SK-N-SH treated with all-trans-retinoic acid at 6 μM for 48 hours (cell line): ENCODE measurements around the gene SNRPA1.

Source experiments
- ATAC-seq: fragments of 200-7000 bp; cut with Tn5 transposase; 3 replicates; pipeline ENCODE4 v1.9.1; 2020; ENCODE audit warnings: mild to moderate bottlenecking, moderate library complexity
- ARNTL ChIP-seq: fragments of 450-650 bp; formaldehyde crosslinking; IDR thresholded peaks from 2 replicates; pipeline ENCODE4 v1.5.0; 2020; ENCODE audit warnings: low read depth, mild to moderate bottlenecking, moderate library complexity, borderline replicate concordance
- BACH2 ChIP-seq: fragments of 250-450 bp; sonication (Bioruptor Pico); IDR thresholded peaks from 2 replicates; pipeline ENCODE4 v1.9.0; 2021; ENCODE audit warnings: mild to moderate bottlenecking, borderline replicate concordance
- ESRRG ChIP-seq: fragments of 250-450 bp; sonication (Bioruptor Pico); IDR thresholded peaks from 2 replicates; pipeline ENCODE4 v1.6.1; 2021; ENCODE audit warnings: mild to moderate bottlenecking
- GLIS3 ChIP-seq: fragments of 250-450 bp; sonication (Bioruptor Pico); IDR thresholded peaks from 2 replicates; pipeline ENCODE4 v1.5.0; 2020; ENCODE audit warnings: mild to moderate bottlenecking, moderate library complexity
- ISL1 ChIP-seq: fragments of 250-450 bp; sonication (Bioruptor Pico); IDR thresholded peaks from 2 replicates; pipeline ENCODE4 v2.1.2; 2022; ENCODE audit warnings: mild to moderate bottlenecking, moderate library complexity
- PPARA ChIP-seq: fragments of 250-450 bp; sonication (Bioruptor Pico); IDR thresholded peaks from 2 replicates; pipeline ENCODE4 v1.5.0; 2020; ENCODE audit warnings: mild to moderate bottlenecking, borderline replicate concordance
- SNAI2 ChIP-seq: fragments of 250-450 bp; sonication (Bioruptor Pico); IDR thresholded peaks from 2 replicates; pipeline ENCODE4 v1.5.0; 2020; ENCODE audit warnings: mild to moderate bottlenecking, moderate library complexity
- TCF4 ChIP-seq: fragments of 250-450 bp; sonication (Bioruptor Pico); IDR thresholded peaks from 2 replicates; pipeline ENCODE4 v1.8.0; 2021; ENCODE audit warnings: mild to moderate bottlenecking, moderate library complexity, borderline replicate concordance
- TOX ChIP-seq: fragments of 250-450 bp; sonication (Bioruptor Pico); IDR thresholded peaks from 2 replicates; pipeline ENCODE4 v1.8.0; 2021; ENCODE audit warnings: mild to moderate bottlenecking, moderate library complexity, borderline replicate concordance
- ZFP30 ChIP-seq: fragments of 450-650 bp; formaldehyde crosslinking; IDR thresholded peaks from 2 replicates; pipeline ENCODE4 v1.5.0; 2022; ENCODE audit warnings: mild to moderate bottlenecking, moderate library complexity
- ZNF565 ChIP-seq: fragments of 450-650 bp; formaldehyde crosslinking; conservative IDR thresholded peaks from 2 replicates; pipeline ENCODE4 v1.5.0; 2020; ENCODE audit warnings: low read depth, mild to moderate bottlenecking, moderate library complexity
- ZNF8 ChIP-seq: fragments of 450-650 bp; formaldehyde crosslinking; IDR thresholded peaks from 2 replicates; pipeline ENCODE4 v1.5.0; 2020; ENCODE audit warnings: mild to moderate bottlenecking, moderate library complexity
- TF ChIP-seq, protein P1 (sequence below): fragments of 250-450 bp; sonication (Bioruptor Pico); IDR thresholded peaks from 2 replicates; pipeline ENCODE4 v1.8.0; 2021; ENCODE audit warnings: low read depth, mild to moderate bottlenecking, moderate library complexity, borderline replicate concordance
- TF ChIP-seq, protein P2 (sequence below): fragments of 250-450 bp; sonication (Bioruptor Pico); IDR thresholded peaks from 2 replicates; pipeline ENCODE4 v1.8.0; 2020; ENCODE audit warnings: mild to moderate bottlenecking, moderate library complexity, borderline replicate concordance
- TF ChIP-seq, protein P3 (sequence below): fragments of 250-450 bp; sonication (Bioruptor Pico); IDR thresholded peaks from 2 replicates; pipeline ENCODE4 v1.5.0; 2020; ENCODE audit warnings: mild to moderate bottlenecking, moderate library complexity
- TF ChIP-seq, protein P4 (sequence below): fragments of 250-450 bp; sonication (Bioruptor Pico); IDR thresholded peaks from 2 replicates; pipeline ENCODE4 v1.5.1; 2021; ENCODE audit warnings: mild to moderate bottlenecking, moderate library complexity
- TF ChIP-seq, protein P5 (sequence below): fragments of 250-450 bp; sonication (Bioruptor Pico); IDR thresholded peaks from 2 replicates; pipeline ENCODE4 v1.5.1; 2020; ENCODE audit warnings: low read depth, mild to moderate bottlenecking, moderate library complexity

The SNRPA1 gene

DNA sequence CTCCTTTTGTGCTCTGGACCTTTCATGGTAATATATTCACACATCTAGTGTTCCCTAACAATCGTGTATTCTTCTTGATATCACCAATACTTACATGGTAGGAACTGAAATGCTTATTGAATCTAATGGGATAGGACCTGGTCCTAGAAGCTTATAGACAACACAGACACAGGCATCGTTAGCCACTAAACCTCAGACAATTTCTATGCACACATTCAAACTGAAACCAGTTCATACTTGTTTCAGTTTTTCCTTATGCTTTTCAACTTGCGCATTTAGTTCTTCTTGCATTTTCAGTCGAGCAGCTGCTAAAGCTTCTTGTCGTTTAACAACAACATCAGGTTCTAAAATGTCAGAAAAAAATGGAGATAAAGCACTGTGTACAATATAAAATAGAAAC, 20.0 kb downstream of the SNRPA1 start (continued):
- TF ChIP-seq, protein P1, sequence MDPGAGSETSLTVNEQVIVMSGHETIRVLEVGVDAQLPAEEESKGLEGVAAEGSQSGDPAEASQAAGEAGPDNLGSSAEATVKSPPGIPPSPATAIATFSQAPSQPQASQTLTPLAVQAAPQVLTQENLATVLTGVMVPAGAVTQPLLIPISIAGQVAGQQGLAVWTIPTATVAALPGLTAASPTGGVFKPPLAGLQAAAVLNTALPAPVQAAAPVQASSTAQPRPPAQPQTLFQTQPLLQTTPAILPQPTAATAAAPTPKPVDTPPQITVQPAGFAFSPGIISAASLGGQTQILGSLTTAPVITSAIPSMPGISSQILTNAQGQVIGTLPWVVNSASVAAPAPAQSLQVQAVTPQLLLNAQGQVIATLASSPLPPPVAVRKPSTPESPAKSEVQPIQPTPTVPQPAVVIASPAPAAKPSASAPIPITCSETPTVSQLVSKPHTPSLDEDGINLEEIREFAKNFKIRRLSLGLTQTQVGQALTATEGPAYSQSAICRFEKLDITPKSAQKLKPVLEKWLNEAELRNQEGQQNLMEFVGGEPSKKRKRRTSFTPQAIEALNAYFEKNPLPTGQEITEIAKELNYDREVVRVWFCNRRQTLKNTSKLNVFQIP (CRISPR knock-in tag), result no peak
- TF ChIP-seq PPARA (CRISPR knock-in tag), result no peak

DNA sequence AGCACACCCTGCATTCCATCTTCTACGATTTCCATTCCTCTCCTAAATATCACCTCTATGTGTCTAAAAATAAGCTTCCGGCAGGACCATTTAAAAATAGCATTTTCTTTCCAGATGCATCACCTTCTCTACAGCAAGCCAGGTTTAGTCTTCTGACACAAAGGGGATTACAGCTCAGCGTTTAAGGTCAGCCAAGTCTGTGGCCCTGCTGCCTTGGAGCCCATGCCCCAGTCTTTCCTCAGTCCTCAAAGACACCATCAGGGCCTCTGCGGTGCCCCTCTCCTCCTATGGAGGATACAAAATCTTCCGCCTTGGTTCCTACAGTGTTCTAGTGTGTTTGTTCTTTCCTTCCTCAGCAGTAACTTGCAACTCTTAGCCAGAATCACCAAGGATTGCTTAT, 21.5 kb downstream of the SNRPA1 start:
- TF ChIP-seq, protein P2, sequence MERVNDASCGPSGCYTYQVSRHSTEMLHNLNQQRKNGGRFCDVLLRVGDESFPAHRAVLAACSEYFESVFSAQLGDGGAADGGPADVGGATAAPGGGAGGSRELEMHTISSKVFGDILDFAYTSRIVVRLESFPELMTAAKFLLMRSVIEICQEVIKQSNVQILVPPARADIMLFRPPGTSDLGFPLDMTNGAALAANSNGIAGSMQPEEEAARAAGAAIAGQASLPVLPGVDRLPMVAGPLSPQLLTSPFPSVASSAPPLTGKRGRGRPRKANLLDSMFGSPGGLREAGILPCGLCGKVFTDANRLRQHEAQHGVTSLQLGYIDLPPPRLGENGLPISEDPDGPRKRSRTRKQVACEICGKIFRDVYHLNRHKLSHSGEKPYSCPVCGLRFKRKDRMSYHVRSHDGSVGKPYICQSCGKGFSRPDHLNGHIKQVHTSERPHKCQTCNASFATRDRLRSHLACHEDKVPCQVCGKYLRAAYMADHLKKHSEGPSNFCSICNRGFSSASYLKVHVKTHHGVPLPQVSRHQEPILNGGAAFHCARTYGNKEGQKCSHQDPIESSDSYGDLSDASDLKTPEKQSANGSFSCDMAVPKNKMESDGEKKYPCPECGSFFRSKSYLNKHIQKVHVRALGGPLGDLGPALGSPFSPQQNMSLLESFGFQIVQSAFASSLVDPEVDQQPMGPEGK (CRISPR knock-in tag), result no peak
- TF ChIP-seq, protein P3, sequence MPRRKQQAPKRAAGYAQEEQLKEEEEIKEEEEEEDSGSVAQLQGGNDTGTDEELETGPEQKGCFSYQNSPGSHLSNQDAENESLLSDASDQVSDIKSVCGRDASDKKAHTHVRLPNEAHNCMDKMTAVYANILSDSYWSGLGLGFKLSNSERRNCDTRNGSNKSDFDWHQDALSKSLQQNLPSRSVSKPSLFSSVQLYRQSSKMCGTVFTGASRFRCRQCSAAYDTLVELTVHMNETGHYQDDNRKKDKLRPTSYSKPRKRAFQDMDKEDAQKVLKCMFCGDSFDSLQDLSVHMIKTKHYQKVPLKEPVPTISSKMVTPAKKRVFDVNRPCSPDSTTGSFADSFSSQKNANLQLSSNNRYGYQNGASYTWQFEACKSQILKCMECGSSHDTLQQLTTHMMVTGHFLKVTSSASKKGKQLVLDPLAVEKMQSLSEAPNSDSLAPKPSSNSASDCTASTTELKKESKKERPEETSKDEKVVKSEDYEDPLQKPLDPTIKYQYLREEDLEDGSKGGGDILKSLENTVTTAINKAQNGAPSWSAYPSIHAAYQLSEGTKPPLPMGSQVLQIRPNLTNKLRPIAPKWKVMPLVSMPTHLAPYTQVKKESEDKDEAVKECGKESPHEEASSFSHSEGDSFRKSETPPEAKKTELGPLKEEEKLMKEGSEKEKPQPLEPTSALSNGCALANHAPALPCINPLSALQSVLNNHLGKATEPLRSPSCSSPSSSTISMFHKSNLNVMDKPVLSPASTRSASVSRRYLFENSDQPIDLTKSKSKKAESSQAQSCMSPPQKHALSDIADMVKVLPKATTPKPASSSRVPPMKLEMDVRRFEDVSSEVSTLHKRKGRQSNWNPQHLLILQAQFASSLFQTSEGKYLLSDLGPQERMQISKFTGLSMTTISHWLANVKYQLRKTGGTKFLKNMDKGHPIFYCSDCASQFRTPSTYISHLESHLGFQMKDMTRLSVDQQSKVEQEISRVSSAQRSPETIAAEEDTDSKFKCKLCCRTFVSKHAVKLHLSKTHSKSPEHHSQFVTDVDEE (CRISPR knock-in tag), result no peak
- TF ChIP-seq, protein P1 (CRISPR knock-in tag), result no peak
- TF ChIP-seq ZFP30, result no peak
- no peak for TF ChIP-seq ESRRG (CRISPR knock-in tag)
- no peak for TF ChIP-seq GLIS3 (CRISPR knock-in tag)
- TF ChIP-seq, protein P4, sequence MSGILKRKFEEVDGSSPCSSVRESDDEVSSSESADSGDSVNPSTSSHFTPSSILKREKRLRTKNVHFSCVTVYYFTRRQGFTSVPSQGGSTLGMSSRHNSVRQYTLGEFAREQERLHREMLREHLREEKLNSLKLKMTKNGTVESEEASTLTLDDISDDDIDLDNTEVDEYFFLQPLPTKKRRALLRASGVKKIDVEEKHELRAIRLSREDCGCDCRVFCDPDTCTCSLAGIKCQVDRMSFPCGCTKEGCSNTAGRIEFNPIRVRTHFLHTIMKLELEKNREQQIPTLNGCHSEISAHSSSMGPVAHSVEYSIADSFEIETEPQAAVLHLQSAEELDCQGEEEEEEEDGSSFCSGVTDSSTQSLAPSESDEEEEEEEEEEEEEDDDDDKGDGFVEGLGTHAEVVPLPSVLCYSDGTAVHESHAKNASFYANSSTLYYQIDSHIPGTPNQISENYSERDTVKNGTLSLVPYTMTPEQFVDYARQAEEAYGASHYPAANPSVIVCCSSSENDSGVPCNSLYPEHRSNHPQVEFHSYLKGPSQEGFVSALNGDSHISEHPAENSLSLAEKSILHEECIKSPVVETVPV (CRISPR knock-in tag), result no peak
- TF ChIP-seq TCF4 (CRISPR knock-in tag), result no peak
- TF ChIP-seq ARNTL (CRISPR knock-in tag), result no peak
- TF ChIP-seq BACH2 (CRISPR knock-in tag), result no peak
- TF ChIP-seq PPARA (CRISPR knock-in tag), result no peak
- TF ChIP-seq ZNF565 (CRISPR knock-in tag), result no peak
- TF ChIP-seq TOX, result no peak
- TF ChIP-seq SNAI2 (CRISPR knock-in tag), result no peak
- TF ChIP-seq ISL1 (CRISPR knock-in tag), result no peak
- ATAC-seq, result no peak

DNA sequence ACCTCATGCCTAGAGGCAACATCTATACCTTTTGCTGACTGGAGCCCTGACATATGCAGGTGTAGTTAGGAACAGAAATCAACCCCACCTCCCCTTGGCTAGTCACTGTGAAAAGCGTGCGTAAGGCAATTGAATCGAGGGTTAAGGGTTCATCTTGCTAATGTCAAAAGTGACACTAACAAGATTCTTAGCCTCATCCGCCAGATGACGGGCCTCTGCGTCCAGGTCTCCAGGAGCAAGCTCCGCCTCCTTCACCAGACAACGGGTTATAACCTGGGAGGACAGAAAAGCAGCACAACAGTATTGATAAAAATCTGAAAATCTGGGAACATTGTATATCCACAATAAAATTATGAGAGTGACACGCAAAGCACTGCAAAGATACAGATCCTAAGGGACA, 22.5 kb downstream of the SNRPA1 start:
- no peak for ATAC-seq
- TF ChIP-seq TCF4 (CRISPR knock-in tag) (peak; percentile 53; the same call in 1 of the 2 replicates), PPARA (CRISPR knock-in tag) (no peak), ZNF8 (CRISPR knock-in tag) (no peak), ISL1 (CRISPR knock-in tag) (no peak)
- TF ChIP-seq, protein P5, sequence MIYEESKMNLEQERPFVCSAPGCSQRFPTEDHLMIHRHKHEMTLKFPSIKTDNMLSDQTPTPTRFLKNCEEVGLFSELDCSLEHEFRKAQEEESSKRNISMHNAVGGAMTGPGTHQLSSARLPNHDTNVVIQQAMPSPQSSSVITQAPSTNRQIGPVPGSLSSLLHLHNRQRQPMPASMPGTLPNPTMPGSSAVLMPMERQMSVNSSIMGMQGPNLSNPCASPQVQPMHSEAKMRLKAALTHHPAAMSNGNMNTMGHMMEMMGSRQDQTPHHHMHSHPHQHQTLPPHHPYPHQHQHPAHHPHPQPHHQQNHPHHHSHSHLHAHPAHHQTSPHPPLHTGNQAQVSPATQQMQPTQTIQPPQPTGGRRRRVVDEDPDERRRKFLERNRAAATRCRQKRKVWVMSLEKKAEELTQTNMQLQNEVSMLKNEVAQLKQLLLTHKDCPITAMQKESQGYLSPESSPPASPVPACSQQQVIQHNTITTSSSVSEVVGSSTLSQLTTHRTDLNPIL (CRISPR knock-in tag), result no peak
